GM19455 (cell line): ENCODE data around the gene CDC45.

ENCODE experiments used
- ATAC-seq: cut with Tn5 transposase; IDR thresholded peaks from one replicate; pipeline ENCODE4 v1.9.1; 2021; ENCODE audit not compliant: unreplicated experiment

The CDC45 gene

DNA sequence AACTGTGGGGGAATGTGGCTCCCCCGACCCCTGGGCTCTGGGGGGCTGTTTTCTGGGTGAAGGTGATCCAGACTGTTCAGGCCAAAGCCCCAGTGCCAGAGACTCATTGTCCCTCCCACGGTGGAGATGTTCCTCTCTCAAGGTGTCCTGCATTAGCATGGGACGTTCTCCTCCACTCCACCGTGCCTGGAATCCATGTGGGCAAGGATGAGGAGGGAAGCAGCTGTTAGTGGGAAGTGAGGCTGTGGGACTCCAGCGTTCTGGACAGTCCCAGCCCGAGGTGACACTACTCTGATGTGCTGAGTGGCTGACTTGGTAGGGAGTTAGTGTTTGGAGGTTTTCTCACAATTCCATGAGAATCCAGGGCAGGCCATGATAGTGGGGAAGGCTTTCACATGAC lies 75.9 kb downstream of the CDC45 start:
- no peak for ATAC-seq

GRCh38 chr22:19556963-19557545 lies 77.3 kb downstream of the CDC45 start:
- no peak for ATAC-seq

- no peak for ATAC-seq
These were observed 79.6 kb downstream of the CDC45 start for GRCh38 chr22:19559324-19559811.

DNA sequence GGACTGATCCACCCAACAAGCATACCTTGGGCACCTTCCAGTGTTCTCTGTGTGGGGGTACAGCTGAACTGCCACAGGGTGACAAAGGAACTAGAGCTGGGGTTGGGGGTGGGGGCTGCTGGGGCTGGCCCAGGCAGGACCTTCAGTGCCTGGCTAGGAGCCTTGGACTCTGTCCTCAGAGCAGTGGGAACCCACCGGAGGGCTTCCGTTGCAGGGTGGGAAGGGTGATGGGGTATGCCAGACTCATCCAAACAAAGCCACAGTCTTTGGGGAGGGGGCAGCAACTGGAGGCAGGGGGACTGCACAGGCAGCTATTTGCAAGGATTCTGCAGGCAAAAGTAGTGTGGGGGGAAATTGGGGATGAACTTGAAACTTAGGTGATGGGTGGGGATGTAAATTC lies 80.2 kb downstream of the CDC45 start:
- ATAC-seq: no peak

- ATAC-seq: no peak
These were observed 85.9 kb downstream of the CDC45 start for GRCh38 chr22:19565382-19566278.

GRCh38 chr22:19566279-19567156 lies 86.8 kb downstream of the CDC45 start:
- no peak for ATAC-seq

GRCh38 chr22:19567157-19568009 lies 87.7 kb downstream of the CDC45 start:
- ATAC-seq: no peak

DNA sequence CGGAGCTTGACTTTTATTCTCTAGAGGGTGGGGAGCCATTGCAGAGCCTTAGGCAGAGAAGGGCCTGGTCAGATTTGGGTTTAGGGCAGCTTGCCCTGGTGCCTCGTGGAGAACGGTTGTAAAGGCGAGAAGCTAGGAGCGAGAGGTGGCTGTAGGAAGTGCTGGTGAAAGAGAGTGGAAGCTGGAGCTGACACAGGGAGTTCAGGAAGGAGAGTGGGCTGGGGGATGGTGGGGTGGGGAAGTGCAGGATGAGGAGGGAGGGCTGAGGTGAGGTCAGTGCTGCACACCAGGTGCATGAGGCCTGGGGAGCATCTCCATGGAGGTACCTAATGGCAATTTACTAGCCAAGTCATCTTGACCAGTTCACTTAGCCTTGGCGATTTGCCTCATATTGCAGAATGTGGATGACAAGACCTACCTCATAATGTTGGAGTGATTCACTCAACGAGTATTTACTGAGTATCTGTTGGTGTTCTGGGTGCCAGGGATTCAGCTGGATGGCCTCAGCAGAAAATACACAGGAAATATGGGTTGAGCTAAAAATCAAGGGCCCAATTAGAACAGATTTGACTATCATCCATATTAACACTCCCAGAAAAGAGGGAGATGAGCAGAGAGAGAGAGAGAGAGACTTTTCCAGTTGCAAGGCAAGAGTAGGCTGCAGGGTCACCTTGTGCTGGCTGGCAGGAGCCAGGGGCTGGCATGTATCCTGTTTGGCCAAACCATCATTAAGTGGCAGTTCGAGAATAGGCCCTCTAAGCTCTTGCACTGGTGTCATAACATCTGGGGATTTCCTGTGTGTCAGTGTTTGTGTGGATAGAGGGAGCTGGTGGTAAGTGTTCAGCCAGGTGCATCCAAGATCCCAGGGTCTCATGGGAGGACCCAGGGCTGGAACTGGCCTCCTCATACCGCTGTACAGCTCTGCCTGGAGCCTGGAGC lies 88.9 kb downstream of the CDC45 start:
- ATAC-seq: no peak

DNA sequence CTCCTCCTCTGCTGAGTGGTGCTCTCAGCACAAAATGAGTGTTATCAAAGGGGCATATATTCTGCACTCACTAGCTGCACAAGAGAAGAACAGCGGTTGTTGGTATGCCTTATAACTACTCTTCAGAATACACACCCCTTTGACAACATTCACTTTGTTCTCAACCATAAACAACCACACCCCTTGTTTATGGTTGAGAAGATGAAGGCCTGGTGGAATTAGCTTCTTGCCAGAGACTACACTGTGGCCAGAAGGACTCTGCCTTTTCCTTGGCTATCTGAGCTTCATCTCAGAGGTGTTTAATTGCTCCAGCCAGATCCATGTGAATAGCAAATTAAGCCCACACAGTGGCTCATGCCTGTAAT lies 89.5 kb downstream of the CDC45 start:
- ATAC-seq: no peak

DNA sequence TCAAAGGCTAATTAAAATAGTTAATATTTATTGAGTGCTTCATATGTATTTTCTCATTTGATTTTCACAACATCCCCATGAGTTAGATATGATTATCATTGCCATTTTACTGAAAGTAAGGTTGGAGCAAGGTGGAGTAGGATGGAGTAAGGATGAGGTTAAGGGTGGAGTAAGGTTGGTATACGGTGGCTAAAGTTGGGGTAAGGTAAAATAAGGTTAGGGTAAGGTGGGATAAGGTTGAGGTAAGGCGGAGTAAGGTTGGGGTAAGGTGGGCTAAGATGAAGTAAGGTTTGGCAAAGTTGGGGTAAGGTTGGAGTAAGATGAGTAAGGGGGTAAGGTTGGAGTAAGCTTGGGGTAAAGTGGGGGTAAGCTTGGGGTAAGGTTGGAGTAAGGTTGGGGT lies 90.3 kb downstream of the CDC45 start:
- no peak for ATAC-seq
